ENCODE results near the gene SH3D19. TPM values are rescaled to one million over a fixed set of nuclear protein-coding genes. Genes with fewer than 3 reads are reported as not detected.
"Not testable (repeated sequence)": the region's sequence is repeated elsewhere in the genome, so short reads cannot be mapped to it uniquely, and the experiment has no call there.

Gene SH3D19
- 10.0 and 13.7 TPM in 2 replicates for total RNA-seq (2014; rRNA removed; shearing (Covaris generic))

GRCh38 chr4:151325111-151325948 is at the start of gene SH3D19:
SH3D19 (minus strand) TSS chr4:151325605; CDS start chr4:151325352, 253 bp downstream.
- peak; percentile 73 for DNase-seq (ENCODE audit: low read depth)

DNA sequence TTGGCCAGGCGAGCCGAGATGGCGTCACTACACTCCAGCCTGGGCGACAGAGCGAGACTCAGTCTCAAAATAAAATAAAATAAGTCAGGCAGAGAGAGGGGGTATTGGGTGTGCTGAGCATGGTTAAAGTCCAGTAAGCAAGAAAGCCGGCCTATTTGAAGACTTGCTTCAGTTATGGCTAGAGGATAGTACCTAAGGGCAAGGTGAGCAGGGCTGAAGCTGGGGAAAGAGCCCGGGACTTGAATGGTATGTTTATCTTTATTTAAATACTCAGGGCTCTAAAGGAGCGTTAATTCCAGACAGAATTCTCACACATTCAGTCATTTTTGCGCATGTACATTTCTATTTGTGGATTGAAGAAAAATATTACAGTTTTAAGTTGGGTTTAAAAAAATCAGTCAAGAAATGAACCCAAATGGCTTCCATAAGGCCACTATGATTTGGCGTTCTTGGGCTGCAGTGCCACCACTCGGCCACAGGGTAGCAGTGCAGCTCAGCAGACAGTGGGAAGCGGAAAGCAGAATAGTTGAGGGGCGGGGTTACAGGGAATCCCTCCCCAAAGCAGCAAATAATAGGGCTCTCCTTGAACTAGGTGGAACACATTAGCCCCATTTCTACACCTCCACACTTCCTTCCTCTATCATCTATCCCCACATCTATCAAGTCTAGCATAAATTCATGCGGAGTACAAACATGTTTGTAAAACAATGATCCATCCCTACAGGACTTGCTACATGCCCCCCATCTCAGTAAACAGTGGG is 37.2 kb upstream of the SH3D19 start:
- peak; percentile 75 for DNase-seq (ENCODE audit: low read depth)

- no peak for DNase-seq (ENCODE audit: low read depth)
These were observed 36.6 kb upstream of the SH3D19 start for GRCh38 chr4:151361966-151362365.

GRCh38 chr4:151361126-151361525 is 35.7 kb upstream of the SH3D19 start:
- no peak for DNase-seq (ENCODE audit: low read depth)

DNA sequence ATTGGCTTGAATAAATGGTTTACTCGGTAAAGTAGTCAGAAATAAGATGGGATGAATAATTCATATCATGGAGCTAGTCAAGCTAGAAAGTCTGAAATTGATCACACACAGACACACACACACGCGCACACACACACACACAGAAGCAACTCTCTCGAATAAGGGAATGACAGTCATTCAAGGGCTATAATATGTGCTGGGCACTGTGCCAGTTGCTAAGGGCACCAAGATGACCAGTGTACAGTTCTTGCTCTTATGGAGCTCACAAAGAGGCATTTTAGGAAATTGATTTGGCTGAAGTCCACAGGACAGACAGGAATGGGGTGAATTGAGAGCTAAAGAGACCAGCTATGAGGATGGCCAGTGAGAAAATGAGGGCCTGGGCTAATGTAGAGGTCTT is 34.2 kb upstream of the SH3D19 start:
- no peak for DNase-seq (ENCODE audit: low read depth)

DNA sequence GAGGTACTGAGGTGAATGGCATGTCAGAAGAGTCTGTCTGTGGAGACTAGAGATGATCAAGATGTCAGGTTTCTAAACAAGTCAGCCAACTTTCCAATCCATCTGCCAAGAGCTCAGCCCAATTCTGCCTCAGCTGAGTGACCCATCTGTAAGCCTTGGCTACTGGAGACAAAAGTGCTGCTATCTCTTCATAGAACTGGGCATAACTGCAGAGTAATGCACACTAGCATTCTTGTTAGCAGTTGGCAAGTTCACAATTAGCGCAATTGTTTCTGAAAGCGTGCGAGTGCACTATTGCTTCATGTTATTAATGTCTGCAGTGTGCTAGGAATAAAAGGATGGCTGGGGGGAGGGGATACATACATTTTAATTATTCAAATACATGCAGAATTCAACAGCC is 32.9 kb upstream of the SH3D19 start:
- no peak for DNase-seq (ENCODE audit: low read depth)

GRCh38 chr4:151356510-151356909 is 31.1 kb upstream of the SH3D19 start:
- DNase-seq (ENCODE audit: low read depth), result peak; percentile 61

DNA sequence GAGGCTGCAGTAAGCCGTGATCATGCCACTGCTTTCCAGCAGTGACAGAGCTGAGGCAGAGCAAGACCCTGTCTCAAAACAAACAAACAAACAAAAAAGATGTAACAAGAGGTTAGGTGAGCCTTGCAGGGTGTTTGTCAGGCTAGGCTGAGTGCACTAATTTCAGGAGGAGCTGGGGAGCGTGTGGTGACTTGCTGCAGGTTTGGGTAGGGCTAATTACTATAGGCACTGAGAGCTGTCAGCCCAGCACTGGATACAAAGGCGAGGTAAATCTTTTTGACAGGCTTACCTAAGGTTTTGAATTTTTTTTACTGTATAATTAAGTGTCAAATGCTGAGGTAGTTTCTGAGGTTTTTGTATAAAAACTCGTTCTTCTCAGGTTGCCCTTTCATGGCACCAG is 29.8 kb upstream of the SH3D19 start:
- DNase-seq (ENCODE audit: low read depth), result no peak

- DNase-seq (ENCODE audit: low read depth), result no peak
These were observed 22.3 kb upstream of the SH3D19 start for GRCh38 chr4:151347490-151348235.

GRCh38 chr4:151344948-151345347 is 19.5 kb upstream of the SH3D19 start:
- DNase-seq (ENCODE audit: low read depth), result no peak

DNA sequence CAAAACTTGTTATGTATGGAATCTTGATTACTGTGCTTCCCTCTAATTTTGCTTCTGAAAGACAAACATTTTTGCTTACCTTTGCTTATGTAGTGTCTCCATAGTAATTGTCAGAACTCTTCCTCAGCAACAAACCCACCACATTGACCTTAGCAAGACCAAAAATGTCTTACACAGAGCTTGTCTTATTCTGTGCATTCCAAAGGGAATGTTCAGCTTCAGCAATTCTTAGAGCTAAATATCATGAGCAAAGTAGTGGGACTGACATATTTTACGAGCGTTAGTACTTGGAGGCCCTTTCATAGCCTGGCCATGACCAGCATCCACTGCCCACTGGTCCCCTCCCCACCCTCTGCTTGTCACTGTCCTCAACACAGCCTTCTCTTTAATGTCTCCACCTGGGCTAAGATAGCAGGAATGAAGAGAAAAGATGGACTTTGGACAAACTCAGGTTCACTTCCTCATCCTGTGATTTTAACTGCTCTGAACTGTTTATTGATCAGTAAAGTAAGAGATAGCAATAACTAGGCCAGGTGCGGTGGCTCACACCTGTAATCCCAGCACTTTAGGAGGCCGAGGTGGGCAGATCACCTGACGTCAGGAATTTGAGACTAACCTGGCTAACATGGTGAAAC is 15.5 kb upstream of the SH3D19 start:
- DNase-seq (ENCODE audit: low read depth), result no peak

DNA sequence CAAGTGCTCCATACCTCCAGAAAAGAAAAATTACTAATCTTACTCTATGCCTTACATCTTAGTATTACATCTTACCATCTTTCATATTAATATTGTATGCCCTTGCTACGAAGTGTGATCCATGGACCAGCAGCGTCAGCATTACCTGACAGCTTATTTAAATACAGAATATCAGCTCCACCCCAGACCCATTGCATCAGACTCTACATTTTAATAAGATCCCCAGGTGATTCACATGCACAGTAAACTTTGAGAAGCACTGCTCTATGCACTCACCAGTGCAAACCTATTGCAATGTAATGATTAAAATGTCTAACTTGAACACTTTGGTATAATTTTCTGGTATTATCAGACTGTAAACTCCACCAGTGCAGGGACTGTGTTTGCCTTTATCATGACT is 14.1 kb upstream of the SH3D19 start:
- no peak for DNase-seq (ENCODE audit: low read depth)

- DNase-seq (ENCODE audit: low read depth), result no peak
These were observed 6.1 kb upstream of the SH3D19 start for GRCh38 chr4:151331276-151332042.

- no peak for DNase-seq (ENCODE audit: low read depth)
These were observed 4.0 kb upstream of the SH3D19 start for GRCh38 chr4:151329217-151330007.

DNA sequence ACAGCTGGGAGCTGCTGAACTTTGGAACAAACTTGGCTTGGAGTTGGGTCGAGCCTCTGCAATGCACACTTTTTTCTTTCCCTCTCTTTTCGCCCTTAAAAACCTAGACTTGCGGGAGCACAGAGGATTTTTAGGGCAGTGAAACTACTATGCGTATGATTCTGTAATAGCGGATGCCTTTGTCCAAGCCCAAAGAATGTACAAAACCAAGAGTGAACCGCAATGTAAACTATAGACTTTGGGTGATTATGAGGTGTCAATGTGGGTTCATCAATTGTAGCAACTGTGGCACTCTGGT is 493 bp upstream of the SH3D19 start:
- no peak for DNase-seq (ENCODE audit: low read depth)

GRCh38 chr4:151324752-151325110 is 674 bp downstream of the SH3D19 start:
- DNase-seq (ENCODE audit: low read depth), result peak; percentile 89

GRCh38 chr4:151324124-151324751 is 1.2 kb downstream of the SH3D19 start:
- no peak for DNase-seq (ENCODE audit: low read depth)

- no peak for DNase-seq (ENCODE audit: low read depth)
These were observed 1.7 kb downstream of the SH3D19 start for GRCh38 chr4:151323667-151324066.

DNA sequence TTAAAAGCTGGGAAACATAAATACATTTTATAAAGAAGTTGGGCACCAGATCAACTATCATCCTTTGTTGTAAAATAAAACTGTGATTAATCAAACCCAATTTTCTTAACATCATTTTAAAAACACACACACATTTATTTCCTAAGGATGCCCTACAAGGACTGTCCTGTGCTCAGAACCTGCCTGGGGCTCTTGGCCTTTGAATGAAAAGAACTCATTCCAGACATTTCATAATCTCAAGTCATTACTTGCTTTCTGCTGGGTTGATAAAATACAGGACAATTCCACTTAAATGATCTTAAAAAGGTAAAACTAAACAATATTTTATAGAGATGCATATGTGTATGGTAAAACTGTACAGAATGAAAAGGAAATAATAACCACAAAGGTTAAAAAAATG is 2.8 kb downstream of the SH3D19 start:
- DNase-seq (ENCODE audit: low read depth), result peak; percentile 49

DNA sequence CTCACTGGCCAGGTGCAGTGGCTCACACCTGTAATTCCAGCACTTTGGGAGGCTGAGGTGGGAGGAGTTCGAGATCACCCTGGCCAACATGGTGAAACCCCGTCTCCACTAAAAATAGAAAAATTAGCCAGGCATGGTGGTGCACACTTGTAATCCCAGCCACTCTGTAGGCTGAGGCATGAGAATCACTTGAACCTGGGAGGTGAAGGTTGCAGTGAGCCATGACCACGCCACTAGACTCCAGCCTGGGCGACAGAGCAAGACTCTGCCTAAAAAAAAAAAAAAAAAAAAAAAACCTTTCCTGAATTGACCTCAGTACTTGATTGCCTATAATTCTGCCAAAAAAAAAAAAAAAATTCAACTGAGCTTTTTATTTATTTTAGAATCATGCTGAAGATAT is 3.2 kb downstream of the SH3D19 start:
- DNase-seq (ENCODE audit: low read depth), result not testable (repeated sequence)
